GM19025 (cell line): ENCODE results near the gene LIX1L.

Experiments used
- ATAC-seq: cut with Tn5 transposase; IDR thresholded peaks from one replicate; pipeline ENCODE4 v1.9.1; 2021; ENCODE audit warnings: mild to moderate bottlenecking, low read depth, moderate library complexity; ENCODE audit not compliant: unreplicated experiment

LIX1L gene

GRCh38 chr1:145985502-145986439, 28.0 kb upstream of the LIX1L start:
- ATAC-seq, result no peak

GRCh38 chr1:145985129-145985501, 27.3 kb upstream of the LIX1L start:
- ATAC-seq, result no peak

- no peak for ATAC-seq
Observed at GRCh38 chr1:145983960-145984830, 26.4 kb upstream of the LIX1L start.

- ATAC-seq, result no peak
Observed at GRCh38 chr1:145983206-145983675, 25.4 kb upstream of the LIX1L start.

- ATAC-seq, result no peak
Observed at GRCh38 chr1:145982010-145982723, 24.4 kb upstream of the LIX1L start.

GRCh38 chr1:145980457-145980994, 22.7 kb upstream of the LIX1L start:
- no peak for ATAC-seq

- peak; percentile 34 for ATAC-seq
Observed at GRCh38 chr1:145979746-145980456, 22.1 kb upstream of the LIX1L start.

- peak; percentile 83 for ATAC-seq
Observed at GRCh38 chr1:145978854-145979745, 21.3 kb upstream of the LIX1L start.

- ATAC-seq, result no peak
Observed at GRCh38 chr1:145978471-145978853, 20.6 kb upstream of the LIX1L start.

GRCh38 chr1:145977486-145978470, 20.0 kb upstream of the LIX1L start:
- no peak for ATAC-seq

GRCh38 chr1:145977016-145977415, 19.2 kb upstream of the LIX1L start:
- no peak for ATAC-seq

GRCh38 chr1:145975216-145975615, 17.4 kb upstream of the LIX1L start:
- ATAC-seq, result no peak

- no peak for ATAC-seq
Observed at GRCh38 chr1:145974721-145975120, 16.9 kb upstream of the LIX1L start.

GRCh38 chr1:145972580-145972979, 14.8 kb upstream of the LIX1L start:
- no peak for ATAC-seq

GRCh38 chr1:145967288-145967687, 9.5 kb upstream of the LIX1L start:
- ATAC-seq, result no peak

GRCh38 chr1:145965119-145965744, 7.4 kb upstream of the LIX1L start:
- ATAC-seq, result no peak
